Mammary epithelial cell (primary cell): ENCODE measurements around the gene SERPINB1.

ENCODE experiments used
- CTCF ChIP-seq, 2 donors: IDR thresholded peaks in 1 of 2; conservative IDR thresholded peaks in 1 of 2; 2 replicates each; pipeline ENCODE4 v1.5.1; 2011 to 2012; ENCODE audit warnings: inconsistent platforms in 2 of 2, low read length in 2 of 2, mild to moderate bottlenecking in 2 of 2, control low read depth in 1 of 2, low read depth in 1 of 2; ENCODE audit not compliant: insufficient read depth in 1 of 2; ENCODE audit errors: extremely low read depth in 1 of 2
- EZH2 ChIP-seq: IDR thresholded peaks from 2 replicates; pipeline ENCODE4 v1.6.1; 2012; ENCODE audit warnings: low read length, inconsistent platforms, borderline replicate concordance

GRCh38 chr6:2852921-2853322 is 11.3 kb upstream of the SERPINB1 start:
- TF ChIP-seq CTCF (conservative IDR thresholded peaks at IDR 0.05 in 1 of 2, IDR thresholded peaks at IDR 0.05 in 1 of 2; ENCODE audit: extremely low read depth in 1 of 2, insufficient read depth in 1 of 2, low read depth in 1 of 2, low read length in 2 of 2) (no peak), EZH2 (no peak)
